ENCODE measurements around the gene NFIL3. TPM values are rescaled to one million over a fixed set of nuclear protein-coding genes. Genes with fewer than 3 reads are reported as not detected.

Gene NFIL3
- total and polyA plus RNA-seq, 11 donors = 13.1 to 35.9 (median 24.7) TPM

DNA sequence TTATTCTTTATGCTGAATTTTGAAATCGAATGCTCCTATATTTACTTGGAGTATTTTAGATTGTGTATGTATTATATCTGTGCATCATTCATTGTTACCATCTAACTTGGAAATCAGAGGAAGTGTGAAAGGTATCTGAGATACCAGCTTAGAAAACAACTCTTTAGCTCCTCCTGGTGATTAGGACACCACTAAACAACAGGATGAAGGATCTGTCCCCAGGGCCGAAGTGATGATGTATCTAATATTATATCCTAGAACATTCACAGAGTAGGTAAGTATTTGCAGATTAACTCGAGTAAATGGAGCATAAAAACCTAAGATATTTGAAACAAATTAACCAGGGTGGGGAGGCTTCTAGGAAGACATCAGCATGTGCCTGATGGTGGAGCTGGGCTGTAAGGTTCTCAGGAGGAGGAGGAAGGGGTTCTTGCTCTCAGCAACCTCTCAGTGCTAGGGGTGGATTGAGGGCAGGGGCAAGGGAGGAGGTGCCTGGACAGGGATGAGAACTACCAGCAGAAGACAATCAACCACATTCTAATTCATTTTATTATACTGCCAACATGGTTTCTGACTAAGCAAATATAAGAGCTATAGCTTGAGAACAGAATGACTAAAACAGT, 2.6 kb upstream of the NFIL3 start:
- 24 to 31% (median 30%) methylated on average over 3 of the region's 3 CpGs for WGBS, 4 donors
- intact Hi-C loops (cut with DNase I) = loop anchor here in 6 of 10 donors (2.0 to 10.0 kb wide), 10 partner anchors 61 to 514 kb away; partner anchors contain the start of gene AUH (in 1 of the 6)
- ATAC-seq = no peak
- no peak for DNase-seq
- Histone ChIP-seq H3K27me3 (no peaks in the 10 kb centered on the region), H3K4me3 (no peak overlapping the region), H3K36me3 (no peaks in the 10 kb centered on the region), H3K4me1 (peaks cover 0 to 44% (median 11%) of the 10 kb centered on the region in 12 donors), H3K9me3 (no peaks in the 10 kb centered on the region), H3K27ac (peak overlapping the region in 1 of 12 donors; percentile 20)
- TF ChIP-seq POLR2A (IDR thresholded peaks at IDR 0.05) = no peak
- TF ChIP-seq, protein P1, sequence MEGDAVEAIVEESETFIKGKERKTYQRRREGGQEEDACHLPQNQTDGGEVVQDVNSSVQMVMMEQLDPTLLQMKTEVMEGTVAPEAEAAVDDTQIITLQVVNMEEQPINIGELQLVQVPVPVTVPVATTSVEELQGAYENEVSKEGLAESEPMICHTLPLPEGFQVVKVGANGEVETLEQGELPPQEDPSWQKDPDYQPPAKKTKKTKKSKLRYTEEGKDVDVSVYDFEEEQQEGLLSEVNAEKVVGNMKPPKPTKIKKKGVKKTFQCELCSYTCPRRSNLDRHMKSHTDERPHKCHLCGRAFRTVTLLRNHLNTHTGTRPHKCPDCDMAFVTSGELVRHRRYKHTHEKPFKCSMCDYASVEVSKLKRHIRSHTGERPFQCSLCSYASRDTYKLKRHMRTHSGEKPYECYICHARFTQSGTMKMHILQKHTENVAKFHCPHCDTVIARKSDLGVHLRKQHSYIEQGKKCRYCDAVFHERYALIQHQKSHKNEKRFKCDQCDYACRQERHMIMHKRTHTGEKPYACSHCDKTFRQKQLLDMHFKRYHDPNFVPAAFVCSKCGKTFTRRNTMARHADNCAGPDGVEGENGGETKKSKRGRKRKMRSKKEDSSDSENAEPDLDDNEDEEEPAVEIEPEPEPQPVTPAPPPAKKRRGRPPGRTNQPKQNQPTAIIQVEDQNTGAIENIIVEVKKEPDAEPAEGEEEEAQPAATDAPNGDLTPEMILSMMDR (IDR thresholded peaks at IDR 0.05) = peak; percentile 22 to 59 (median 44)

DNA sequence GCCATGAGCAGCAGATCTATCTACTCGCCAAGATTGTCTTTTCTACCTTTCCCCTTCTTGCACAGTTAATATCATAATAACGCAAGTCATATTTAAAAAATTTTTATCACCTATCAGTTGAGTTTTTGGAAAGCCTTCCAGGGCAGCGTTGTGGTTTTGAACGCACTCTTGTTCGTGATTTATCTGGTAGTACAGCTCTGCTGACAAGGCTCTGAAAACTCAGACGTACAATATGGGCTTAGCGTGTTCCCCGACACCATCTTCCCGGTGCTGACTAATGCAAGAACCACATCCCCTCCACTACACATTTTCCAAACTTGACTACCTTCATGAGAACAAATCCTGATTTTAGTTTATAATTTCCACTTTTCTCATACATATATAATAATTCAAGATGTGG, 1.6 kb upstream of the NFIL3 start:
- H3K9me3 ChIP-seq = no peaks in the 10 kb centered on the region
- no peak for TF ChIP-seq POLR2A (IDR thresholded peaks at IDR 0.05)
- TF ChIP-seq, protein P1 (IDR thresholded peaks at IDR 0.05) = no peak
- intact Hi-C loops (cut with DNase I) = loop anchor here in 8 of 10 donors (2.0 to 10.0 kb wide), 11 partner anchors 60 to 513 kb away; partner anchors contain the start of gene AUH (in 2 of the 8)
- ATAC-seq (no peak), DNase-seq (no peak)
- 71 to 78% (median 74%) methylated on average over 9 of the region's 9 CpGs for WGBS, 4 donors
- no peaks in the 10 kb centered on the region for H3K27me3 ChIP-seq
- peaks cover 0 to 51% (median 18%) of the 10 kb centered on the region in 12 donors for H3K4me1 ChIP-seq
- no peaks in the 10 kb centered on the region for H3K36me3 ChIP-seq
- peak overlapping the region in 7 of 12 donors; percentile 92 to 100 (median 97) for H3K27ac ChIP-seq
- peak overlapping the region in 9 of 12 donors; percentile 67 to 93 (median 85) for H3K4me3 ChIP-seq

DNA sequence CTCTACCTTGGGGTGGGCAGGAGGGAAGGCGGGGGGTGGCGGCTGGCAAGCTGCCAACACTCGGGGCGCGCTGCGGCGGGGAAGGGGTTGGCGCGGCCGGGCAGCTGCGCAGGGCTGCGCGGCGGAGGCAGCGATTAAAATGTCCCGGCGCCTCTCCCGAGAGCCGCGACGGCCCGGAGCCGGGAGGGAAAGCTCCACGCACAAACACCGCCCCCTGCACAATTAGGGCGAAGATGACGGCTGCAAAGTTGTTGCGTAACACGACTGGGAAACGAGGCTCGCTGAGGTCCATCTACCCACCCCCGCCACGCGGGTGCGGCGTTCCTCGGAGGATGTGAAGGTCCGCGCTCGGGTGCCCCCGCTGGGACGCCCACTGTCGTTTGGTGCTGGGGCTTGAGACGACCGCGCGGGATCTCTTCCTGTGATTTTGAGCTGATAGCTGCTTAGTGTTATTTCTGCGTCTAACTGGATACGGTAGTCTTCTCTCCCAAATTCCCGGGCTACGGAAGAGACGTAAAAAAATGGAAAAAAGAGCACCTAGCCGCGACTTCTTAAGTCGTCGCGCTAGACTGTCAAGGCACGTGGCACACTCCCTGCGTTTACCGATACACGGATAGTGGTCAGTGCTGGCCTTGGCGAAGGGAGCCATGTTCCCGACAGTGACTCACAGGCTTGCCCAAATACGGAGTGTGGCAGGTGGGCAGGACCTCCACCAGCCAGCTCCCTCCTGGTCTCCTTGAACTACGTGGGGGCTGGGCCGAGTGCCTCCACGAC, 958 bp upstream of the NFIL3 start:
- Histone ChIP-seq H3K9me3 (no peaks in the 10 kb centered on the region), H3K27ac (peak overlapping the region; percentile 84 to 100 (median 96)), H3K36me3 (no peaks in the 10 kb centered on the region), H3K27me3 (no peaks in the 10 kb centered on the region), H3K4me3 (peak overlapping the region; percentile 67 to 98 (median 86)), H3K4me1 (peaks cover 0 to 57% (median 21%) of the 10 kb centered on the region in 12 donors)
- WGBS, 4 donors = 1 to 7% (median 3%) methylated on average over 42 to 67 of the region's 67 CpGs
- intact Hi-C loops (cut with DNase I) = loop anchor here (2.0 to 10.0 kb wide), 19 partner anchors 58 to 512 kb away; partner anchors contain the start of gene AUH (in 7 of the 10)
- peak; percentile 30 to 77 (median 68) for ATAC-seq
- TF ChIP-seq POLR2A (IDR thresholded peaks at IDR 0.05) = peak in 1 of 2 donors; percentile 29
- TF ChIP-seq, protein P1 (IDR thresholded peaks at IDR 0.05) = peak in 6 of 12 donors; percentile 5 to 32 (median 22)
- DNase-seq = peak; percentile 85 to 93 (median 91)

Data from heart left ventricle (tissue), 16 donors.